GM18907 (cell line): Measurements from ENCODE around the gene ABHD17A.
"Not testable (repeated sequence)": the region's sequence is repeated elsewhere in the genome, so short reads cannot be mapped to it uniquely, and the experiment has no call there.

Source experiments
- ATAC-seq: cut with Tn5 transposase; IDR thresholded peaks from one replicate; pipeline ENCODE4 v1.9.1; 2021; ENCODE audit warnings: mild to moderate bottlenecking, moderate library complexity; ENCODE audit not compliant: unreplicated experiment

Gene ABHD17A

DNA sequence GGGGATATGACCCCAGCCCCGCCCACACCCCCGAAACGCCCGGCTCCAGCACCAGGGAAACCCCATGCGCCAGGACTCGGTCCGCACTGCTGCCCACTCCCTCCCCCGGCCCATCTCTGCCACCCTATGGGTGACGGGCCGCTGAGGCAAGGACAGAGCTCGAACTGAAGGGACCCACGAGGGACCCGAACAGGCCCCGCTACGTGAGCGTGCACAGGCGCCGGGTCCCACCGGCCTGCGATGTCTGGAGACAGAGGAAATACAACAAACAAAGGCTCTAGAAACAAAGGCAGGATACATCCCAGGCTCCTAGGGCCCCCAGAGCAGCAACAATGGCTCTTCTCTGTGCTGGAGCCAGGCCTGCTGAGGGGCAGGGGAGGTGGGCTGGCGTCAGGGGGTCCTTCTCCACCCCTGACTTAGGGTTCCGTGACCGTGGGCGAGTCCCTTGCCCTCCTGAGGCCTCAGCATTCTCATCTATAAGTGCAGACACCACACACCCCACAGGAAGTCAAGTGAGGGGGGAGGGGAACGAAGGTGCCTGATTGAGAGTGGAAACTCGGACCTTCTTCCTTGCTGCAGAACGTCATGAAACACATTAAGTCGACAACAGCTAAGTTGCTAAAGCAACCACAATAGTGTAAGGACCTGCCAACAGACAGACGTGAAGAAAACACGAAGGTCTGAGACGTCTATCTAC, 3.1 kb downstream of the ABHD17A start:
- ATAC-seq, result no peak

GRCh38 chr19:1881393-1882088, 3.8 kb downstream of the ABHD17A start:
- not testable (repeated sequence) for ATAC-seq

DNA sequence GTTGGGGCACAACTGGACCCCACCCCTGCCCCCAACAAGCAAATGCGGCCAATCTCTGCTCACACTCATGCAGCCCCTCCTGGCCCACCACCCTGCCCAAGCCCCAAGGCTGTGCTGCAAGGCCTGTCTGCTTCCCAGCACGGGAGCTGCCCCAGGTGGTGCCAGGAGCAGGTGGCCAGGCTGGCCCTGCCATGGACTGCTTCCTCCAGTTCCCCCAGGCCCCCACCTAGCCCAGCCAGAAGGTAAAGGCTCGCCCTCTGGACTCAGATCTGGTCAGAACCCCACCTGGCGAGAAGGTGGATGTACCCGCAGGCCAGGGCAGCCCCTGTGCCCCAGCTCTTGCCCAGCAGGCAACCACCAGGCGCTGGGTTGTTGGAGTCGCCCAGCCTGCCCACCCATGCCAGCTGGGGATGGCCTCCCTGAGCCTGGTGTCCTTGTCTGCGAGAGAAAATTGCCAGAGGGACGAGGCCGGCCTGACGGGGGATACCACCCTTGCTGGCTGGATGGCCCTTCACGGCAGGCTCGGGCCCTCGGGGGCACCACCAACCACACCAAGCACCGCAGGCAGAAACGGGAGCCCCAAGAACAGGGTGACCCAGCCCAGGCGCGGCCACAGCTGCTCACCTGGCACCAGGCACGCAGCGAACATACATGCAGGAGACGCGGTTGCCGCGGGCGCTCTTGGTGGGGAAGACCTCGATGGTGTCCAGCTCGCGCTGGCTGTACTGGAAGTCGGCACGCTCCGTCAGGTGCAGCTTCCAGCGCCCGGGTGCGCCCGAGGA, 4.5 kb downstream of the ABHD17A start:
- ATAC-seq, result no peak

DNA sequence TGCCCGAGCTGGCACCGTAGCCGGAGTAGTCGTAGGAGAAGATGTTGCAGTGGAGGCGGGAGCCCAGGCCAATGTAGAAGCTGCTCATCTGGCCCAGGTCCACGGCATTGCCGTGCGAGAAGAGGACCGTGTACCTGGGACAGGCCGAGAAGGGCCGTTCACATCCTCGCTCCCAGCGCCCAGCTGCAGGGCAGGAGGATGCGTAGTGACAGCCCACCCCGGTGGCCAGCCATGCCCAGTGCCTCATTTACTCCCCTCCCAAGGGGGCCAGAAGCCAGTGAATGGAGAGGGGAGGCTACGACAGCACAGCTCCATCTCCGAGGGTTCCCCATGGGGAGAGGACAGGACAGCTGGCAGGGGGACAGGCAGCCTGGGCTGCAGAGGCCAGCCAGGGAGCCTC, 5.3 kb downstream of the ABHD17A start:
- not testable (repeated sequence) for ATAC-seq

DNA sequence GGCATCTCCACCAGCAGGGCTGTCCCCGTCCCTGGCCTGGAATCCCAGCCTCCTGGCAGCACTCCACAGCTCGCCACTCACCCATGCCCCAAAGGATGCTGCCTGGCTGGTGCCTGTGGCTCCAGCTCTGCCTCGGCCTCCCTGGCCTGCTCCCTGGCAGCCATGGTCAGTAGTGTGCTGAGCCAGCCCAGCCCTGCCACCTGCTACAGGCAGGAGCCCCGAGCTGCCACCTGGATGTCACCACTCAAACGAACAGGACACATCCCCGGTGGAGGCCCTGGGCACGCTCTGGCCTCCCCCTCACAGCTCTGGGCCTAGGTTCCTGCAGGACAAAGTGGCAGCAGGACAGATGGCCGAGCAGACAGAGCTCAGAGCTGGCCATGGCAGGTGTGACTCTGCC, 6.7 kb downstream of the ABHD17A start:
- ATAC-seq, result not testable (repeated sequence)

GRCh38 chr19:1877280-1877660, 8.0 kb downstream of the ABHD17A start:
- ATAC-seq, result not testable (repeated sequence)

DNA sequence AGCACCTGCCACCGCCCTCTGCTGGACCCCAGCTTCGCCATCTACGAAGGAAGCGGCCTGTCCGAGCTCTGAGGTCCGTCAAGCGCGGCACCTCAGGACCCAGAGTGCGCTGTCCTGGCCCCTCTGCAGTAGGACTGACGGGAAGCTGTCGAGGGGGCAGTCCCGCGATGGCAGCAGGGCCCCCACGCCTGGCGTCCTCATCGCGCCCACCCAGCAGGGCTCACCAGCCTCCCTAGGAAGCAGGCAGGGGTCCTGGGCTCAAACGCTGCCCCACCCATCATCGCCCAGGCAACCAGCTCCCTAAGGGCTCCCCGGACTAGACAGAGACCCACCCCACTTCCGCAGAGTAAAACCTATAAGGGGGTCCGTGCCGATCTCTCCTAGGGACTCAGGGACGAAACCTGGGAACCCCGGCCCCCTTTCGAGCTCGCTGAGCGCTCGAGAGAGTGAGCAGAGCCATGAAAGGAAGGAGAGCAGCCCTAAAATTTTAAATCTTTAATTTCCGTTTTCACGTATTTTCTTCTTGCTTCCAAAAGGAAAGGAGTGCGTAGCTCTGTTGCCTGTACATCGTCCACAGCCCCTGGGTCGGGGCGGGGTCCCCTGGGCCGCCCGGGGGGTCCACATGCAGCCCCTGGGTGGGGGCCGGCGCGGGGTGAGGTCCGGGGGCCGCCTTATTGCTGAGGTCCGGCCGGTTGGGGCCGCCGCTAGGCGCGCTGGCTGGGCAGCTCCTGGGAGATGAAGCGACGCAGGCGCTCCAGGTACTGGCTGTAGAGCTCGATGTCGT, 8.6 kb downstream of the ABHD17A start:
- ATAC-seq, result peak; percentile 8

DNA sequence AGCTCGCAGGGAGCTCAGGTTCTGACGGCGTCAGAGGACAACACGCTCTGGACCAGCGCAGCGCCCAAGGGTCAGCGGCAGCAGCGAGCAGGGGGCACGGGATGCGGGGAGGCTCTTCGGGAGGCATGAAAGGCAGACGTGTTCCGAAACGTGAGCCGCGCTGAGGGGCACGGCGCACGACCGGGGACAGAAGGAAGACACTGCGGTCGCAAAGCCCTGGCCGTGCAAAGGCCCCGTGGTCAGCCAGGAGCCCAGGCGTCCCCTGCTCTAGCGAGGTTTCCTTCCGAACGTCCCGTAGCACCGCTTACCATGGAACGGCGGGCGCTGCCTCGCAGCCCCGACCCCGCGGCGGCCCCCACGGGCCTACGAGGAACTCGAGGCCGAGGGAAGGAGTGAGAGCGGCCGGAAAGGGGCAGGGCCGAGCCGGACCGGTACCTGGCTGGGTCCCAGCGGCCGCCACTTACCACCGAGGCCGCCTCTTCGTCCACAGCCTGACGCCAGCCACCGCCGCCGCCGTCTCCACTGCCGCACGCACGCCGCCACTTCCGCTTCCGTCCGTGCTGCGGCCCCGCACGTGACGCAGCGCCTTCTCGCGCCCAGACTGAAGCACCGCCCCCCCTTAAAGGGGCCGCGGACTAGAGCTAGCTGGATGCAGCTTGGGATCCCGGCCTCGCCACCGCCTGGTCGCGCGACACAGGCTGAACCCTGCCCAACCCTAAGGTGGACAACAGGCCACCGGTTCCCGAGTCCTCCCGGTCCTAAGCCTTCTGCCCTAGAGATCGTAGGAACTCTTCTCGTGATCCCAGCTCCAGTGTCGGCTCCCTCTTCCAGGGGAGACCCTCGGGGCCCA, 9.4 kb downstream of the ABHD17A start:
- peak; percentile 88 for ATAC-seq

- not testable (repeated sequence) for ATAC-seq
Measured at GRCh38 chr19:1875265-1875645, 10.0 kb downstream of the ABHD17A start.

DNA sequence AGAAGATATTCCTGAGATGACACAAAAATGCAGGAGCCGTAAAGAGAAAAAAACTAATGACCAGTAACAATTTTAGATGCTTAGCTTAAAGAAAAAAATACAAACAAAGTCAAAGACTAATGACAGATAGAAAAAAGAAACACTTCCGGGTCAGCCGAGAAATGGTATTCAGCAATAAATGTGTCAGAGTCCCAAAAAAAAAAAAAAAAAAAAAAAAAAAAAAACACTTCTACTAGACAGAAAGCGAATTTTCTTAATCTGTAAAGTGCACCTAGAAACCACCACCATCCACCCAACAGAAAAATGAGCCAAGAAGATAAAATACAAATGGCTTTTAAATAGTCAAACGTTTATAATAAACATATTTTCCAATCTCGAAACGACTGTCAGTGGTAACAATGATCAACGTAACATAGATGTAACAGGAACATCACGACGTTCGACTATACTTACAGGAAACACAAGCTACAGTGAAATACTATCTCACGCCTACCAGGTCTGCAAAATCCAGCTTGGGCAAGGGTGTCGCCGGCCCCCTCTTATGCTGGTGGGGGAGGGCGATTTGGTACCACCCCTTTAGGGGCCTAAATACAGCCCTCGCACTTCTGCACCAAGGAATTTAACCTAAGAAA, 10.6 kb downstream of the ABHD17A start:
- ATAC-seq, result no peak

DNA sequence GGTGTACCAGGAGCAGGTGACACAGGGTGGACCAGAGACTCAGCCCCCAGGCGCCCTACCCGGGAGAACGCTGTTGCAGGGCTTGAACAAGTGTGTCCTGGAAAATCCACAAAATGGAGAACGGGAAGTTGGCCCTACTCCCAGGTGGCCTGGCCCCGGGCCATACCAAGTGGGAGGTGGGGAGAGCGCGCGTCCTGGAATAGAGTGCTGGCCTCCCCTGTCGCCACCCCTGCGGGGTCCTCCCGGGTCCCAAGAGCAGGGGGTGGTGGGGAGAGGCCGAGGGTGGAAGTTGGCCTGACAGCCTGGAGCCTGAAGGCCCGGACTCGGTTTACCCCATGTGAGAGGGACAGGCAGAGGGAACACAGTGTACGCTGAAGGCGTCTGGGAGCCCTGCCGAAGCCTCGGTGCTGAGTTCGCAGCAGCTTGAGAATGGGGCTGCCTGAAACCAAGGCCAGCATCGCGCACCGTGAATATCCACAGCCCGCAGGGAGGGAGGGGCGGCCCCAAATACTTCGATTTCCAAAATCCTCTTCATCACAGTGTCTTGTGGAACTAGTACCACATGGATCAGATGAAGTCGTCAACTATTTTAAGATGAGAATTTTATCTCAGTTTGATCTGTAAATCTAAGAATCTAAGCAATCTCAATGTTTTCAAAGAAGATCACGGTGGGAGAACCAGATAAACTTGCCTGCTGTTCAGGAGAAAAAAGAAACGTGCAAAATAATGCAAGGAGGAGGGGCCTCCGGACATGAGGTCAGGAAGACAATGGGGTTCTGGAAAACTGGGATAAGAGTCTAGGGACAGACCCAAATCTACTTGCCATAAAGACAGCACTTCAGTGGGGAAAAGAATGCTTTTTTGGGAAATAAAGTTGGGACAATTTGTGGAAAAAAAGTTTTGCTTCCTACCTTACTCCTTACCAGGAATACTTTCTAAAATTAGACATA, 11.5 kb downstream of the ABHD17A start:
- ATAC-seq, result no peak

DNA sequence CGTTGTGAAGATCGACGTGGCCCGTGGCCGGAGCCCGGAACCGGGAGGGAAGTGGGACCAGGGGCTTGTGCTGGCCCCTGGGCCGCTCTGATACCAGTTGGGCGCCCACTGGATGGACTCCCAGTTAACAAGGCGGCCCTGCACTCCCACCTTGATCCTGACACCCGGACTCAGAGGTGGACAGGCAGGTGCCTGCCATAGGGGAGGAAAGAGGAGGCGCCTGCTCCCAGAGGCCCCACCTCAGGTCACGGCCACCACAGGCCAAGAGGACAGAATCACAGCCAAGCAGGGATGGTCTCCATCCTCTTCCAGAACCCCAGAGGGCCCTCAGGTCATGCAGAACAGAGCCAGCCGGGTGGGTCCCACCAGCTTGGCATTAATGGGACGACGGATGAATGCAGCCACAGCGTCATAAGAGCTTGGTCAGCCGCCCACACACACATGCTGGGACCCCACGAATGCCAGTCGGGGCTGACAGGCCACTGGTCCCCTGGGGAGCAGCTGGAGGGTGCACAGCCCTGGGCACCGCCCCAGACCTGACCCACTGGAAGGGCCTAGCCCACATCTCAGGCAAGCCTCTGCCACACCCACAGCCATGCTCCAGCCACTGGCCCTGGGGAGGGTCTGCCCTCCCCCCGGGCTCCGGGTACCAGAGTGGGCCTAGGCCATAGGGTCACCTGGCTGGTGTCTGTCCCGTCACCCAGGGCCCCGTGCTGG, 12.3 kb downstream of the ABHD17A start:
- ATAC-seq, result no peak

DNA sequence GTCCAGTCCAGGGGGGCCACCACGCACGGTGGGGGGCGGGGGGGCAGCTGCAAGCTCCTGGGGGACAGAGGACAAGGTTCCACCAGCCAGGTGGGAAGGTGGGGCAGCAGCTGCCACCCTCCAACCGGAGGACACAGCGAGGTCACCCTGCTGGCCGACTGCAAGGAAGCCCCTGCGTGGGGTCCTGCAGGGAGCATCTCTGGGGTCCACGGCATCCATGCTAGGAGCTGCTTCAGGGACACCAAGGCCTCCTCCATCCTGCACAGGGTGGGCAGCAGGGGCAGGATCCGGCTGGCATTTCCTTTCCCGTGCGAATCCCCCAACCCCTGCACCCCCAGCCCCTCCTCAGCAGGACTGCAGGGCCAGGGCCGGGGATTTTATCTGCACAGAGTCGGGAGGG, 13.7 kb downstream of the ABHD17A start:
- ATAC-seq, result no peak

- no peak for ATAC-seq
Measured at GRCh38 chr19:1871140-1871597, 14.1 kb downstream of the ABHD17A start.

DNA sequence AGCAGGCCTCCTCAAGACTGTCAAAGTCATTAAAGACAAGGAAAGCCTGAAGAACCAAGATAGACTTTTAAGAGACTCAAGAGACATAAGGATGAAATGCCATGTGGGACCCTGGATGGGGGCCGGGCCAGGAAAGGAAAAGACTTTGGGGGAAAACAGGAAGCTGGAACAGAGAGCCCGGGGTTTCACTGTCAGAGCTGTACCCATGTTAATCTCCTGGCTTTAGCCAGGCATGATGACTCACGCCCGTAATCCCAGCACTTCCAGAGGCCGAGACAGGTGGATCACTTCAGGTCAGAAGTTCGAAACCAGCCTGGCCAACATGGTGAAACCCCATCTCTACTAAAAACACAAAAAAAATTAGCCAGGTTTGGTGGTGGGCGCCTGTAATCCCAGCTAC, 16.3 kb downstream of the ABHD17A start:
- no peak for ATAC-seq

GRCh38 chr19:1867349-1867724, 18.0 kb downstream of the ABHD17A start:
- no peak for ATAC-seq

DNA sequence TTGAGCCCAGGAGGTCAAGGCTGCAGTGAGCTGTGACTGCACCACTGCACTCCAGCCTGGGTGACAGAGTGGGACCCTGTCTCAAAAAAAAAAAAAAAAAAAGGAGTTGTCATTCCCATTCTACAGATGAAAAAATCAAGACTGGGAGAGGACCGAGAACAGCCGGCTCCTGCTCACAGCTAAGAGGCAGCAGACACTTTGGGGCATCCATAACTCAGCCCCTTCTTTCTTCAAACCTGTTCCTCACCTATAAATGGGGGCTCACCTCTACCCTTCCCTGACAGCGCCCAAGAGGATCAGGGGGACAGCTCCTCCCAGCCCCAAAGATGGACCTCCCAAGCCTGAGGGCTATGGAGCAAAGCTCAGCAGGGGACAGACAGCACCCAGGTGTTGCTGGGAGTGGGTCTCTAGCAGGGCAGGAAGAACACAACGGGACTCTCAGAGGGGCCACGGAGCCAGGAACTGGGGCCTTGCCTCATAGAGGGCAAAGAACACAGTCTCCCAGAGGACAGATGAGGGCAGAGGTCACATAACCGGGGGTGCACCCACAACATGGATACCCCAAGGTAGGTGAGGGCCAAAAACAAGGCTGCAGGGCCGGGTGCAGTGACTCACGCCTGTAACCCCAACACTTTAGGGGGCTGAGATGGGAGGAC, 18.5 kb downstream of the ABHD17A start:
- ATAC-seq, result no peak
